ENCODE measurements around the gene FKBP10.
A peak's percentile ranks its signal among the peaks of the same experiment; 100 is the strongest.

FKBP10 gene

GRCh38 chr17:41784207-41784744 lies 28.5 kb upstream of the FKBP10 start:
- DNase-seq = no peak

- DNase-seq = no peak
These were observed 27.5 kb upstream of the FKBP10 start for GRCh38 chr17:41785091-41785858.

GRCh38 chr17:41785859-41786226 lies 27.0 kb upstream of the FKBP10 start:
- no peak for DNase-seq

GRCh38 chr17:41786227-41787020 lies 26.4 kb upstream of the FKBP10 start, which contains the start of gene JUP:
Gene JUP (minus strand): TSS chr17:41786711. CDS start chr17:41771854, 14,857 bp downstream.
- peak; percentile 19 for DNase-seq

- DNase-seq = no peak
These were observed 25.8 kb upstream of the FKBP10 start for GRCh38 chr17:41787021-41787418.

GRCh38 chr17:41792845-41793783 lies 19.7 kb upstream of the FKBP10 start:
- DNase-seq = no peak

- no peak for DNase-seq
These were observed 18.8 kb upstream of the FKBP10 start for GRCh38 chr17:41793784-41794539.

GRCh38 chr17:41794540-41794975 lies 18.2 kb upstream of the FKBP10 start:
- DNase-seq = no peak

GRCh38 chr17:41796121-41796895 lies 16.5 kb upstream of the FKBP10 start:
- no peak for DNase-seq

GRCh38 chr17:41797377-41797776 lies 15.4 kb upstream of the FKBP10 start:
- DNase-seq = no peak

GRCh38 chr17:41799366-41799765 lies 13.4 kb upstream of the FKBP10 start:
- no peak for DNase-seq

GRCh38 chr17:41800601-41801373 lies 12.0 kb upstream of the FKBP10 start:
- no peak for DNase-seq

GRCh38 chr17:41801374-41802271 lies 11.2 kb upstream of the FKBP10 start:
- peak; percentile 64 for DNase-seq

GRCh38 chr17:41803049-41804020 lies 9.5 kb upstream of the FKBP10 start:
- DNase-seq = no peak

GRCh38 chr17:41806685-41807445 lies 5.9 kb upstream of the FKBP10 start:
- DNase-seq = no peak

- no peak for DNase-seq
These were observed 1.9 kb upstream of the FKBP10 start for GRCh38 chr17:41810659-41811548.

All from HCEC 1CT (cell line).